Stimulated activated CD4-positive, alpha-beta T cell treated with anti-CD3 and anti-CD28 coated beads, Interleukin-2, amount 100 ng/mL, for 48 hours (primary cell): ENCODE results near the gene P3H4.
"Not testable (repeated sequence)": the region's sequence is repeated elsewhere in the genome, so short reads cannot be mapped to it uniquely, and the experiment has no call there.

Experiments
- DNase-seq, 2 donors: peaks; one replicate each; pipeline ENCODE4 v3.0.0-alpha.2; 2020

Gene P3H4, protein sequence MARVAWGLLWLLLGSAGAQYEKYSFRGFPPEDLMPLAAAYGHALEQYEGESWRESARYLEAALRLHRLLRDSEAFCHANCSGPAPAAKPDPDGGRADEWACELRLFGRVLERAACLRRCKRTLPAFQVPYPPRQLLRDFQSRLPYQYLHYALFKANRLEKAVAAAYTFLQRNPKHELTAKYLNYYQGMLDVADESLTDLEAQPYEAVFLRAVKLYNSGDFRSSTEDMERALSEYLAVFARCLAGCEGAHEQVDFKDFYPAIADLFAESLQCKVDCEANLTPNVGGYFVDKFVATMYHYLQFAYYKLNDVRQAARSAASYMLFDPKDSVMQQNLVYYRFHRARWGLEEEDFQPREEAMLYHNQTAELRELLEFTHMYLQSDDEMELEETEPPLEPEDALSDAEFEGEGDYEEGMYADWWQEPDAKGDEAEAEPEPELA

DNA sequence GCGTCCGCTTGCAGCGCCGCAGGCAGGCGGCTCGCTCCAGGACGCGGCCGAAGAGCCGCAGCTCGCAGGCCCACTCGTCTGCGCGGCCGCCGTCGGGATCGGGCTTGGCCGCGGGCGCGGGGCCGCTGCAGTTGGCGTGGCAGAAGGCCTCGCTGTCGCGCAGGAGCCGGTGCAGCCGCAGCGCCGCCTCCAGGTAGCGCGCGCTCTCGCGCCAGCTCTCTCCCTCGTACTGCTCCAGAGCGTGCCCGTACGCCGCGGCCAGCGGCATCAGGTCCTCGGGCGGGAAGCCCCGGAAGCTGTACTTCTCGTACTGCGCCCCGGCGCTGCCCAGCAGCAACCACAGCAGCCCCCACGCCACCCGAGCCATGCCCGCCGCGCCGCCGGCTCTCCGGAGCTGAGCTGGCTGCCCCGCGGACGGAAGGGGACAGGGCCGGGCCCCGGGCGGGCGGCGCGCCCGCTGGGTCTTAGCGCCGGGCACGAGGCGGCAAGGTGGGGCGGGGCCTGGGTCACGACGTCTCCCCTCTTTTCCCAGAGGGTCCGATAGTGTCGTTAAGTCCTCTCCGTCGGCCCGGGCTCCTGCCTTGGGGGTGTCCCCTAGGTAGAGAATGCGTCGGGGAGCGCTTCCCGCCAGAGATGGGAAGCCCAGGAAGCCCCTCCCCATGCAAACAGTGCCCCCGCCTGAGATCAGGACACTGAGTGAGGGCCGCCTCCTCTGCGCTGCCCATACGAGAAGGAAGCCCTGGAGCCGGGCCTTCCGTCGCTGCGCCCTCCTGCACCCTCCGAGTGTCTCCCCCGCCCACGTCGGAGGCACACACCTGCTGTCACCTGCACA, at the start of gene P3H4:
Gene P3H4, minus strand, starts transcription at position 401 of the 832 bp plus-strand sequence. Its CDS starts 34 bp downstream, at position 367.
- DNase-seq = peak; percentile 64 to 66

DNA sequence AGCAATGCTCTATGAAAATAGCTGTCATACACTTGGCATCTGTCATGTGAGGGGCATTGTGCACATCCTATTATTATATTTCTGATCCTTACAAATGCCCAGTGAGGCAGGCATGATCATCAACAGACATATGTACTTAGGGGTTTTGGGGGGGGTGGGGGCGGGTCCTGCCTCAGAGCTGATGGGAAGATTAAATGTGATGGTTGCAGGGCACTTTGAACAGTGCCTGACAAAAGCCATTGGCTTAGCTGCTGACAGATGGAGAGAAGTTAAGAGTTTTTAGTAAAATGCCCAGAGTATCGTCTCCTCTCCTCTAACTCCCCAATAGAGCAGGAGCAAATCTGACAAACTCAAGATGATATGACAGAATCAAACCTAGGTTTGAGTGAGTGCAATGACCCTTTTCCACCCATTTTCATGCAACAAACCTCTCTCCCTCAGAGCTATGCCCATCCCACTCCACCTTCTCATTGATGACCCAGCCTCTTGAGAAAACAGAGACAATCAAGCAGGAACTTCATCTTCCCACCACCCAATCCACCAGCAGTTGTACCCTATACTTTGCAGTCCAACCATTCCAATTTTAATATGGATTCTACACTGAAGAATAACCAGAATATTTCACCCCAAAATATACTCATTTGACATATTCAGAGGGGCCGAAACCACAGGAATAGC, 48.6 kb upstream of the P3H4 start:
- DNase-seq = no peak

GRCh38 chr17:41851382-41851781, 39.6 kb upstream of the P3H4 start:
- not testable (repeated sequence) for DNase-seq

DNA sequence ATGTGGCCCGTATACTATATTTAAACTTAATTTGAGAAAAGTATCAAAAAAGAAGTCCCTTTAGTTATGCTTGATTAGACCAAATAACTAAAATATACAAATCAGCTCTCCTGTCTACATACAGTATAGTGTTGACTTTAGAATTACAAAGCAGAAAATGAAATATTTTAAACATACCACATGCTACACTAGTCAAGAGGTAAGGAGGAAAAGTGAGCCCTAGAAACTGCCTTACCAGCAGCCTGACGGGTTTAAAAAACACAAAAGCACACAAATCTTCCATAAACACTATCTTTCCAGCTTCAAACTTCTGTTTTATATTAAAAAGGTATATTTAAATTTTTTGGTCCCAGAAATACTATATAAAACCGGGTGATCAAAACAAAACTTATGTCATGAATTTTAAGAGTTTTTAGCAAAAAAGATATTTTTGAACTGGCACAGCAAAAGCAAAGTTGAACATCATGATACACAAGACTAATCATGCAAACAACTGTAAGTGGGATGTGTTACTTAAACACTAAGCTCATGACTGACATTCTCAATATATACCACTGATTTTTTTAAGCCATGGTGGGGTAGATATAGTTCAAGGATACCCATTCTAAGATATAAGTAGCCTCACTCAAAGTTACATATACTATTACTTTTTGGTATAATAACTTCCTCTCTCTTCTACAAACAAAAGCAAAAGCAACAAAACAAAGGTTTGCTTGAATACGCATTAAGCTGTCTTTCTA, 37.7 kb upstream of the P3H4 start:
- DNase-seq = no peak

GRCh38 chr17:41848788-41849187, 37.0 kb upstream of the P3H4 start:
- no peak for DNase-seq

- no peak for DNase-seq
Measured at GRCh38 chr17:41844971-41845370, 33.2 kb upstream of the P3H4 start.

- not testable (repeated sequence) for DNase-seq
Measured at GRCh38 chr17:41840781-41841180, 29.0 kb upstream of the P3H4 start.

DNA sequence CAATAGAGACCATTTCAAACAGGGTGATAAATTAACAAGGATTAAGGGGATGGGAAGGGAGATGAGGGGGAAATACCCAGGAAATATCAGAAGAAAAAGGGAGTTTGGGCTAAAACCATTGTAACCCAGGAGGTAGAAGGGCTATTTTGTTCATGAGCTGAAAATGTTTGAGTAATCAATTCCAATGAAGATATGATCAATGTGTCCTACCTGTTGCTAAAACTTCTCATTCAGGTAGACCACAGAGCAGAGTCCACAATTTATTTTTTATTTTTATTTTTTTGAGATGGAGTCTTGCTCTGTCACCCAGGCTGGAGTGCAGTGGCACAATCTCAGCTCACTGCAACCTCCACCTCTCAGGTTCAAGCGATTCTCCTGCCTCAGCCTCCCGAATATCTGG, 27.7 kb upstream of the P3H4 start:
- DNase-seq = not testable (repeated sequence)

GRCh38 chr17:41837761-41838538, 26.2 kb upstream of the P3H4 start, which contains the start of gene KLHL10:
Gene KLHL10, plus strand, starts transcription at chr17:41837825. Its CDS starts 108 bp downstream, at chr17:41837933.
- DNase-seq = no peak

GRCh38 chr17:41836550-41837196, 24.9 kb upstream of the P3H4 start:
- no peak for DNase-seq

DNA sequence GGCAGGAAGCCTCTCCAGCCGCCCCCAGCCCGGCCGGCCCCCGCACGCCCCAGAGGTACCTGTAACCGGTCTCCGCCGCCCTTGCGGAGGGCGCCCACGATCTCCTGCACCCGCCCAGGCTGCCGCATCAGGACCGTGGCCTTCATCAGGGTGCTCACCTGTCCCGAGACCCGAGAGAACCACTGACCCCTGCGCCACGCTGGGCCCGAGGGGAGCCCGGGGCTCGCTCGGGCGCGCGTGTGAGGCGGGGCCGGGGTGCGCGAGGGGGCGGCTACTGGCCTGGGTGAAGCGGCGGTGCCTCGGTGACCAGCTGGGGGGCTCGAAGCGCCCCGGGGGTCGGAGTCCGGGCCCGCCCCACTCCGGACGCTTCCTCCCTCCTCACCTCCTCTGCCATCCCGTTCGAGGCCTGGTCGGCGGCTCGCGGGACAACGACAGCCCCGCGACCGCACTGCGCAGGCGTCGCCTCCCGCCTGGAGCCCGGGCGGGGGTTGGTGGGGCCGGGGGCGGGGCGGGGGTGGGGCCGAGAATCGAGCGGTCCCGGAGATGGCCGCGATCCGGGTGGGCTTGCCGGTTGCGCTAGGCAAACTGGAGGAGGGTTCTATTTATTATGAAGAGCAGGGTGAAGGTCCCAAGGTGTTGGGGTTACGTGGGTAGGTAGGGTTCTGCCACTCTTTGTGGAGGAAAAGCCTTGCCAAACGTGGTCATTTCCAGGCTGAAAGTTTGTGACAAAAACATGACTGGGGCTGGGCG, 24.2 kb upstream of the P3H4 start, which contains the start of gene NT5C3B:
Gene NT5C3B, minus strand, starts transcription at position 433 of the 750 bp plus-strand sequence. Its CDS starts 39 bp downstream, at position 394.
- peak; percentile 33 to 44 for DNase-seq

DNA sequence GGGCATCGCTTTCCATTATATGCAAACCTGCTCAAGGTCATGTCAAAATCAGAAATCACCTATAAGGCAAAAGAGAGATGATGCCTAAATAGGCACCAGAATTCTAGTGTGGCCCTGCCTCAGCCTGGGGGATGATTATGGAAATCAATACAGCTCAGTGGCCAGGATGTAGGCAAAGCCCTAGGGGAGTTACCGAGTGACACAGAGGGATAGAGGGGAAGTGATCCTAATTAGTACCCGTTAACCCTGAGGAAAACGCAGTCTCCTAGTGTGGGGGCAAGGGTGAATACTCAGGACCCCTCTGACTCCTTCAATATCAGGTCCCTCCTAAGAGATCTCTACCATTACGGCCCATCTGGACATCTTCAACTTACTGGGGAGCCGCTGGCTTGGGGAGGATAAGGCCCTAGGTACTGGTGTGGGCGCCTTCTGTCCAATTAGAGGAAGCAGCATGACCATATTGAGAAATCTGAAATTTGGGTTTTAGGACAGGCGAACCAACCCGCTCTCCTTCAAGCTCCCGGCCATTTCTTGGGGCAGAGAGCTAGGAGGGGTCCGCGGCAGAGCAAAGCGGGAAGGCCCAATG, 23.6 kb upstream of the P3H4 start:
- no peak for DNase-seq

- not testable (repeated sequence) for DNase-seq
Measured at GRCh38 chr17:41829961-41830360, 18.2 kb upstream of the P3H4 start.

DNA sequence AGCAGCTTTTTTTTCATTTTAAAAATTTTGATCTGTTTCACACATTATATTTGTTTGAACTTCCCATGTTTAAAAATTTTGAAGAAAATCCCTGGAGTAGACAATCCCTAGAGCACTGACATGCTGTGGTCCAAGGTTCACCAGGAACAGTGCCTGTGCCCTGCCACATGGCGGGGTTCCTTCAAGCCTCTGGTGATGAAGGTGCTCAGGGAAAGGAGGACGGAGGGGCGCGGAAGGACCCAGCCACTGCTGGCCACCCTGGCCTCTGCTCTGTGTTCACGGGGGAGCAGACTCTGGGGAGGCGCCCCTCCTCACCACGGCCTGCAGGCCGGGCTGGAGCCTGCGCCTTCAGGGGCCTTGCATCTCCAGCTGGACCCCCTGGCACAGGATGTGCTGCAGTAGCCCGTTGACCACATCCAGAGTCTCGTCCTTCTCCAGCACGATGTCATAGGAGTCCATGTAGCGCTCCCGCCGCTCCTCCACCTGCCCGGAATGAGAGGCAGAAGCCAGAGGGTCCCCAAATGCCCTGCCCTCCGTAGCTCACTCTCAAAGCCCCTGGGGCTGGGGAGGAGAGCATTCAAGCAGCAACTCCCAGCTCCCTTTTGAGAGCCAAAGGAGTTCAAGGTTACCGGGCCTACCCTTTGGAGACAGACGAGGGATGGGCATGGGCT, 13.6 kb upstream of the P3H4 start:
- DNase-seq = no peak

DNA sequence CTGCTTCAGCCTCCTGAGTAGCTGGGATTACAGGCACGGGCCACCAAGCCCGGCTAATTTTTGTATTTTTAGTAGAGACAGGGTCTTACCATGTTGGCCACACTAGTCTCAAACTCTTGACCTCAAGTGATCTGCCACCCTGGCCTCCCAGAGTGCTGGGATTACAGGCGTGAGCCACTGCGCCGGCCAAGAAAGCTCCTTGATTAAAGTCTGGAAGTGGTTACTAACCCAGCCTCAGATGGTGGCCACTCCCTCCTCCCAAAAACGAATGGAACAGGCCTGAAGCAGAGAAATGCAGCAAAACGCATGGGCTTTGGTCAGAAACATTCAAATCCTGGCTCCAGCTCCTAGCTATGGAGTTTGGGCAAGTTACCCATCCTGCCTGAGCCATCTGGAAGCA, 12.3 kb upstream of the P3H4 start:
- DNase-seq = no peak

GRCh38 chr17:41823580-41823979, 11.8 kb upstream of the P3H4 start:
- DNase-seq = no peak

- no peak for DNase-seq
Measured at GRCh38 chr17:41823141-41823524, 11.4 kb upstream of the P3H4 start.

GRCh38 chr17:41822216-41823140, 10.7 kb upstream of the P3H4 start:
- DNase-seq = no peak
